ENCODE measurements around the gene CD200.

The CD200 gene

GRCh38 chr3:112346491-112347122 lies 13.7 kb downstream of the CD200 start:
- no peak for TF ChIP-seq SPI1 (IDR thresholded peaks at IDR 0.05; ENCODE audit: borderline replicate concordance, low read depth)
- no peak for TF ChIP-seq POLR2AphosphoS5 (IDR thresholded peaks at IDR 0.05; ENCODE audit: low read depth)
- TF ChIP-seq, protein P1, sequence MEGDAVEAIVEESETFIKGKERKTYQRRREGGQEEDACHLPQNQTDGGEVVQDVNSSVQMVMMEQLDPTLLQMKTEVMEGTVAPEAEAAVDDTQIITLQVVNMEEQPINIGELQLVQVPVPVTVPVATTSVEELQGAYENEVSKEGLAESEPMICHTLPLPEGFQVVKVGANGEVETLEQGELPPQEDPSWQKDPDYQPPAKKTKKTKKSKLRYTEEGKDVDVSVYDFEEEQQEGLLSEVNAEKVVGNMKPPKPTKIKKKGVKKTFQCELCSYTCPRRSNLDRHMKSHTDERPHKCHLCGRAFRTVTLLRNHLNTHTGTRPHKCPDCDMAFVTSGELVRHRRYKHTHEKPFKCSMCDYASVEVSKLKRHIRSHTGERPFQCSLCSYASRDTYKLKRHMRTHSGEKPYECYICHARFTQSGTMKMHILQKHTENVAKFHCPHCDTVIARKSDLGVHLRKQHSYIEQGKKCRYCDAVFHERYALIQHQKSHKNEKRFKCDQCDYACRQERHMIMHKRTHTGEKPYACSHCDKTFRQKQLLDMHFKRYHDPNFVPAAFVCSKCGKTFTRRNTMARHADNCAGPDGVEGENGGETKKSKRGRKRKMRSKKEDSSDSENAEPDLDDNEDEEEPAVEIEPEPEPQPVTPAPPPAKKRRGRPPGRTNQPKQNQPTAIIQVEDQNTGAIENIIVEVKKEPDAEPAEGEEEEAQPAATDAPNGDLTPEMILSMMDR (IDR thresholded peaks at IDR 0.05; ENCODE audit: insufficient read depth, low read length): no peak
- TF ChIP-seq REST (IDR thresholded peaks at IDR 0.05; ENCODE audit: insufficient replicate concordance, low read depth): no peak
- no peak for TF ChIP-seq GABPA (IDR thresholded peaks at IDR 0.05; ENCODE audit: low read depth)
- H3K27me3 ChIP-seq (ENCODE audit: insufficient read depth, poor library complexity, severe bottlenecking): no peaks in the 10 kb centered on the region
- H3K4me3 ChIP-seq (replicated peaks; ENCODE audit: insufficient read depth, low read length): no peak overlapping the region
- no peak for DNase-seq (ENCODE audit: low read depth in 1 of 2, low spot score in 1 of 2)
- no peak overlapping the region for H3K27ac ChIP-seq (replicated peaks)

DNA sequence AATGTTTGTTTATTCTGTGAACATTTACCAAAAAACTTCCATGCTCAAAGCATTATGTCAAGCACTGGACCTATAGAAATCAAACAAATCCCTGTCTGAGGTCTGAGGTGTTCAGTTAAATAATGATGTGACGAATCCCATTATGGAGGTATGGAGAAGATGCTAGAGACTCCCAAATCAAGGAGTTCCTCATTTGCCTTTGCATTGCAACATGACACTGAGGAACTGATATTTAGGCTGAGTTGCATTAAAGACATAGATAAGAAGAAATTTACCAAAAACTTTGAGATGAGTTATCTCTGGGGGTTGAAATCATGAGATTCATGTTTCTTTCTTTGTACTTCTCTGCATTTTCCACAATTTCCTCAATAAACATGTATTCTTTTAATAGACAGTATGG lies 16.0 kb downstream of the CD200 start:
- DNase-seq (ENCODE audit: low read depth in 1 of 2, low spot score in 1 of 2): no peak
- H3K27ac ChIP-seq (replicated peaks): no peak overlapping the region
- peak; percentile 91 for TF ChIP-seq SPI1 (IDR thresholded peaks at IDR 0.05; ENCODE audit: borderline replicate concordance, low read depth)
- TF ChIP-seq POLR2AphosphoS5 (IDR thresholded peaks at IDR 0.05; ENCODE audit: low read depth): no peak
- H3K27me3 ChIP-seq (ENCODE audit: insufficient read depth, poor library complexity, severe bottlenecking): no peaks in the 10 kb centered on the region
- H3K4me3 ChIP-seq (replicated peaks; ENCODE audit: insufficient read depth, low read length): no peak overlapping the region

DNA sequence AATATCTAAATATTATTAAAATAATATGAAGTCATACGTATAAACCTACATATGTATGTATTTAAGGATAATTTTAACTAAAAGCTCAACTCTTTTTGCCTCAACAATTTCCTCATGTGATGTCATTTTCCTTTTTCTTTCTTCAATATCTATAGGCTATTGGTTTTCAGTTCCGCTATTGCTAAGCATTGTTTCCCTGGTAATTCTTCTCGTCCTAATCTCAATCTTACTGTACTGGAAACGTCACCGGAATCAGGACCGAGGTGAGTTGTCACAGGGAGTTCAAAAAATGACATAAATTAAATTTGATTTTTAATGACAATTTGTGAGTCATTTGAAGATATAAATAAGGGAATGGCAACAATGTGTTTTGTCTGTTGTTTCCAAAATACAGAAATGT lies 16.6 kb downstream of the CD200 start:
- no peak for DNase-seq (ENCODE audit: low read depth in 1 of 2, low spot score in 1 of 2)
- no peak for TF ChIP-seq REST (IDR thresholded peaks at IDR 0.05; ENCODE audit: insufficient replicate concordance, low read depth)
- TF ChIP-seq, protein P1 (IDR thresholded peaks at IDR 0.05; ENCODE audit: insufficient read depth, low read length): no peak
- TF ChIP-seq GABPA (IDR thresholded peaks at IDR 0.05; ENCODE audit: low read depth): no peak
- TF ChIP-seq SPI1 (IDR thresholded peaks at IDR 0.05; ENCODE audit: borderline replicate concordance, low read depth): no peak
- no peak for TF ChIP-seq POLR2AphosphoS5 (IDR thresholded peaks at IDR 0.05; ENCODE audit: low read depth)
- Histone ChIP-seq H3K27ac (replicated peaks) (no peak overlapping the region), H3K4me3 (replicated peaks; ENCODE audit: insufficient read depth, low read length) (no peak overlapping the region), H3K27me3 (ENCODE audit: insufficient read depth, poor library complexity, severe bottlenecking) (no peaks in the 10 kb centered on the region)

DNA sequence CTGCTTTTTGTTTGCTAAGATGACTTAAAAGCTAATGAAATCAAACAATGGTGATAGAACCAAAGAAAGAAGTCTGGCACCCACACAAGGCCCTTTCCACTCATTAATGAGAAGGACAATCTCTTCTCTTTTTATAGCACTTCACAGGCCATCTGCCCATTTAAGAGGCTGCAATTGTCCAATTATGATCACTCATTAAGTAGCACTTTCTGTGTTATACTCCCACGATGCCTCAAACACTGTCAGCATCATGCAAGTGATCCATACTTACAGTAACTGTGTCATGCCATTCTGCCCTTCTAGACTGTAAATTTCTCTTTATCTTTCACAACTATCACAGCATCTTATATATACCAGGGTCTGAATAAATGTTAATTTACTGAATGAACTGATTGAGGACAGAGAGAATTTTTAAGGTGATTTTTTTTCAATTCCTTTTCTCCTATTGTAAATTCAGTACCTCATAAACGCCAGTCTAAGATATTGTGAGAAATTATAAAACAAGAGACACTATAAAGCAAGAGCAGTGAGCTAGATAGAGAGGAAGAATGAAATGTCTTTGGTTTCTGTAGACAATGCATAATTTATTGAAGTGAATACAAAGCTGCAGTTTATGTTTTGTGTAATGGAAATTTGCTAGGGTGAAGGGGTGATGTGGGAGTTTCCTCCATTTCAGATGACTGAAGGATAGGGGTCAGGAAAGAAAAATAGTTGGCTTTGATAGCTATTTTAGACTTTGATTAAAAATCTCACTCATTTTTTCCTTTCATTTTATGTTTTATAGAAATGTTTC lies 17.3 kb downstream of the CD200 start:
- DNase-seq (ENCODE audit: low read depth in 1 of 2, low spot score in 1 of 2): no peak
- Histone ChIP-seq H3K27me3 (ENCODE audit: insufficient read depth, poor library complexity, severe bottlenecking) (no peaks in the 10 kb centered on the region), H3K4me3 (replicated peaks; ENCODE audit: insufficient read depth, low read length) (no peak overlapping the region), H3K27ac (replicated peaks) (no peak overlapping the region)
- no peak for TF ChIP-seq POLR2AphosphoS5 (IDR thresholded peaks at IDR 0.05; ENCODE audit: low read depth)
- TF ChIP-seq REST (IDR thresholded peaks at IDR 0.05; ENCODE audit: insufficient replicate concordance, low read depth): no peak
- TF ChIP-seq SPI1 (IDR thresholded peaks at IDR 0.05; ENCODE audit: borderline replicate concordance, low read depth): no peak
- no peak for TF ChIP-seq GABPA (IDR thresholded peaks at IDR 0.05; ENCODE audit: low read depth)
- TF ChIP-seq, protein P1 (IDR thresholded peaks at IDR 0.05; ENCODE audit: insufficient read depth, low read length): no peak

Measured in HL-60 (cell line).